CD14-positive monocyte (primary cell): ENCODE measurements around the gene TOGARAM2. TPM values are rescaled to one million over a fixed set of nuclear protein-coding genes. Genes with fewer than 3 reads are reported as not detected.

ENCODE experiments used
- DNase-seq, 3 donors: peaks; one replicate each; pipeline ENCODE4 v3.0.0-alpha.2; 2011 to 2022
- H2AFZ ChIP-seq: 2 replicates; pipeline ENCODE4 v1.6.0; 2012; ENCODE audit warnings: mild to moderate bottlenecking, low read depth, low read length, inconsistent platforms; ENCODE audit not compliant: insufficient read depth, poor library complexity, severe bottlenecking
- H3K27ac ChIP-seq, 2 donors: 1 replicate in 1 of 2; 2 replicates in 1 of 2; pipeline ENCODE4 v1.5.1; 2012 to 2013; ENCODE audit warnings: low read length in 2 of 2, control low read depth in 1 of 2, inconsistent platforms in 1 of 2, low read depth in 1 of 2, mild to moderate bottlenecking in 1 of 2
- H3K27me3 ChIP-seq, 2 donors: one replicate each; pipeline versions ENCODE4 v1.6.0 to v1.6.1; 2011 to 2013; ENCODE audit warnings: low read length in 2 of 2; ENCODE audit not compliant: control insufficient read depth in 2 of 2, insufficient read depth in 2 of 2
- H3K36me3 ChIP-seq, 2 donors: replicated peaks in 1 of 2; 1 replicate in 1 of 2; 2 replicates in 1 of 2; pipeline versions ENCODE4 v1.5.1 to v1.6.1; 2012 to 2013; ENCODE audit warnings: low read length in 2 of 2, control low read depth in 1 of 2, inconsistent platforms in 1 of 2, mild to moderate bottlenecking in 1 of 2; ENCODE audit not compliant: insufficient read depth in 2 of 2, control insufficient read depth in 1 of 2
- H3K4me1 ChIP-seq, 2 donors: 1 replicate in 1 of 2; 2 replicates in 1 of 2; pipeline versions ENCODE4 v1.5.1 to v1.6.1; 2012 to 2013; ENCODE audit warnings: low read length in 2 of 2, control low read depth in 1 of 2, inconsistent platforms in 1 of 2, mild to moderate bottlenecking in 1 of 2, moderate library complexity in 1 of 2; ENCODE audit not compliant: insufficient read depth in 2 of 2, control insufficient read depth in 1 of 2
- H3K4me2 ChIP-seq: replicated peaks from 2 replicates; pipeline ENCODE3; 2012; ENCODE audit warnings: low read length, moderate library complexity, mild to moderate bottlenecking; ENCODE audit not compliant: poor library complexity, severe bottlenecking; ENCODE audit errors: extremely low read depth
- H3K4me3 ChIP-seq, 3 experiments: fragments of 200-600 bp in 1 of 3; sonication (generic) in 1 of 3; replicated peaks in 1 of 3; 1 replicate in 2 of 3; 2 replicates in 1 of 3; pipeline ENCODE4 v1.5.1; 2011 to 2013; ENCODE audit warnings: low read length in 3 of 3, mild to moderate bottlenecking in 3 of 3, control low read depth in 2 of 3, low read depth in 2 of 3, inconsistent platforms in 1 of 3, moderate library complexity in 1 of 3
- H3K79me2 ChIP-seq: 2 replicates; pipeline ENCODE4 v1.6.0; 2012; ENCODE audit warnings: mild to moderate bottlenecking, control low read depth, inconsistent platforms, low read length, moderate library complexity; ENCODE audit not compliant: insufficient read depth
- H3K9ac ChIP-seq: 2 replicates; pipeline ENCODE4 v1.6.0; 2017; ENCODE audit warnings: low read length, mild to moderate bottlenecking; ENCODE audit not compliant: insufficient read depth, poor library complexity, severe bottlenecking
- H3K9me3 ChIP-seq, 2 donors: replicated peaks in 1 of 2; 1 replicate in 1 of 2; 2 replicates in 1 of 2; pipeline versions ENCODE4 v1.5.1 to v1.6.1; 2012 to 2013; ENCODE audit warnings: low read length in 2 of 2, control low read depth in 1 of 2; ENCODE audit not compliant: control insufficient read depth in 1 of 2, insufficient read depth in 1 of 2
- H4K20me1 ChIP-seq: 2 replicates; pipeline ENCODE4 v1.6.0; 2012; ENCODE audit warnings: mild to moderate bottlenecking, low read length, control low read depth, moderate library complexity; ENCODE audit not compliant: insufficient read depth
- H3K27ac Mint-ChIP-seq, 7 donors: one replicate each; pipeline ENCODE4 v1.8.0; 2020; ENCODE audit warnings: mild to moderate bottlenecking in 7 of 7, mixed read lengths in 7 of 7, moderate library complexity in 6 of 7, inconsistent platforms in 2 of 7
- H3K27me3 Mint-ChIP-seq, 3 donors: one replicate each; pipeline ENCODE4 v1.8.0; 2021 to 2022; ENCODE audit warnings: low read depth in 3 of 3, mild to moderate bottlenecking in 3 of 3, mixed read lengths in 3 of 3, moderate library complexity in 3 of 3, inconsistent platforms in 1 of 3
- H3K36me3 Mint-ChIP-seq, 2 donors: one replicate each; pipeline ENCODE4 v1.8.0; 2020; ENCODE audit warnings: mixed read lengths in 2 of 2, inconsistent platforms in 1 of 2, mild to moderate bottlenecking in 1 of 2
- H3K4me1 Mint-ChIP-seq: one replicate; pipeline ENCODE4 v1.8.0; 2020; ENCODE audit warnings: mild to moderate bottlenecking, mixed read lengths
- H3K4me3 Mint-ChIP-seq, 2 donors: one replicate each; pipeline ENCODE4 v1.8.0; 2020; ENCODE audit warnings: mild to moderate bottlenecking in 2 of 2, mixed read lengths in 2 of 2, moderate library complexity in 1 of 2
- H3K9me3 Mint-ChIP-seq, 7 donors: one replicate each; pipeline ENCODE4 v1.8.0; 2020 to 2022; ENCODE audit warnings: mixed read lengths in 7 of 7, mild to moderate bottlenecking in 6 of 7, moderate library complexity in 6 of 7, inconsistent platforms in 2 of 7
- CTCF ChIP-seq: fragments of 200-600 bp; IDR thresholded peaks from one replicate; pipeline ENCODE4 v1.8.0; 2022; ENCODE audit warnings: antibody characterized with exemption, mild to moderate bottlenecking
- WGBS: methylation state at CpG from one replicate; pipeline ENCODE4 v1.1.5; 2013; ENCODE audit warnings: missing lambda C conversion rate; ENCODE audit not compliant: insufficient coverage; 5-methylcytosine and 5-hydroxymethylcytosine counted together
- intact Hi-C, 2 donors: fragments of 100-400 bp; cut with micrococcal nuclease; formaldehyde crosslinking; loops; one replicate each; pipeline versions ENCODE4 v1.15.0 to v1.15.1; 2023
- polyA plus RNA-seq, 3 donors: library from polyadenylated mRNA; depleted of rRNA in 1 of 3; unstranded in 2 of 3; stranded (reverse) in 1 of 3; fragments of 300-500 nt in 2 of 3; fragments of >200 nt in 1 of 3; fragmentation: Illumina TruSeq in 2 of 3; gene quantifications; 1 replicate in 2 of 3; 2 replicates in 1 of 3; pipeline ENCODE4 v1.2.3, GENCODE V29; 2012 to 2021

Gene TOGARAM2
- polyA plus RNA-seq, 3 donors, result 0.23 to 5.5 TPM; not detected in 1

- H3K27ac ChIP-seq, result no peak overlapping the region
- no peak overlapping the region for H3K27ac Mint-ChIP-seq
- H4K20me1 ChIP-seq, result no peaks in the 10 kb centered on the region
- H3K4me1 Mint-ChIP-seq, result peaks cover 28% of the 10 kb centered on the region
- WGBS, result 84% methylated on average over 9 of the region's 9 CpGs
- no peak overlapping the region for H3K9ac ChIP-seq
- H3K4me3 Mint-ChIP-seq, result no peak overlapping the region
- no peaks in the 10 kb centered on the region for H3K36me3 ChIP-seq
- no peaks in the 10 kb centered on the region for H3K36me3 Mint-ChIP-seq
- H3K79me2 ChIP-seq, result no peaks in the 10 kb centered on the region
- H2AFZ ChIP-seq, result no peak overlapping the region
- no peaks in the 10 kb centered on the region for H3K9me3 Mint-ChIP-seq
- H3K4me3 ChIP-seq, result no peak overlapping the region
- H3K4me1 ChIP-seq, result peaks cover 21 to 27% of the 10 kb centered on the region in 2 donors
- no peak for TF ChIP-seq CTCF
- H3K27me3 Mint-ChIP-seq, result peaks cover 5 to 18% (median 12%) of the 10 kb centered on the region in 3 donors
- no peak for DNase-seq
- H3K9me3 ChIP-seq, result no peaks in the 10 kb centered on the region
- no peak overlapping the region for H3K4me2 ChIP-seq
- intact Hi-C loops, result no loop called here
- H3K27me3 ChIP-seq, result peaks cover 0 to 2% of the 10 kb centered on the region in 2 donors
Measured at GRCh38 chr2:29009270-29009669, 28.2 kb downstream of the TOGARAM2 start.

DNA sequence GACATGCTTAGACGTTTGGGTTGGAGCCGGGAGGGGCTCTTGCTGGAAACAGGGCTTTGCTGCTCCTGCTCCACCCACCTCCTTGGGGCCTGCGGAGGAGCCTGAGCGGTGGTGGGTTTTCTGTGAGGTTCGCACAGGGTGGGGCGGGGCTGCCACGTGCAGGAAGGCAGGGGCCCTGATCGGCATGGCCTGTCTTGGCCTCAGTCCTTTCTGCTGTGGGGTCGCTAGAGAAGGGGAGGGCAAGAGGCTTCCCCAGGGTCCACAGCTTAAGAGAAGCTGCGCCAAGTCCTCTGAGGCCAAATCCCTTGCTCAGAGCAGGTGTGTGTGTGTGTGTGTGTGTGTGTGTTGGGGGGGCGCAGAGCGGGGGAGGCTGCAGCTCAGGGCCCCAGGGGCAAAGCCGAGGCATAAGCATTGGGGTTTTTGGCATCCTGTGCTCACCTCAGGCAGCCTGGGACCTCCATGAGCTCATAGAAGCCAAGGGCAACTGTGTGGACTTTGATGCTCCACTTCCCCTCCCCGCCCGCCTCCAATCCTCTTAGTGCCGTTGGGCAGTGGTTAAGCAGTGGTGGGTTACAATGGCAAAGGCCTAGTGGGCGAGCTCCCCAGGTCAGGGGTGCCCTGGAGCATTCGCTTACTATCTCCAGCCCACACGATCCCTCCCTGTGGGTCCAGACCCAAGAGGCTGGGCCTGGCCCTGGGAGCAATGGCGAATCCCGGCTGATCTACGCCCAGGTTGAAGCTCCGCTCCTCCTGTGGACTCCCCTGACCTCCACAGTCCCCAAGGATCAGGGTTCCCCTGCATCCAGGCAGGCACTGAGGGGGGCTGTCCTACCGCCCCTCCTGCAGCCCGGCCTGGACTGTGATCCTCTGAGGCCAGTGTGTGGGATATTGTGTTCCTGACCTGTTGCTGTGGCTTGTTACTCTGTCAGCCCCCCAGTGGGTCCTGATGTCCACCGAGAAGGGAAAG is 28.9 kb downstream of the TOGARAM2 start:
- peak in 1 of 3 donors; percentile 0 for DNase-seq
- H3K9me3 Mint-ChIP-seq, result no peaks in the 10 kb centered on the region
- peaks cover 29 to 34% of the 10 kb centered on the region in 2 donors for H3K4me1 ChIP-seq
- intact Hi-C loops, result loop anchor here in 1 of 2 donors (10.0 kb wide), 2 partner anchors 45 to 105 kb away; partner anchors contain the start of gene CLIP4
- peaks cover 5 to 21% (median 12%) of the 10 kb centered on the region in 3 donors for H3K27me3 Mint-ChIP-seq
- no peak overlapping the region for H3K27ac ChIP-seq
- H2AFZ ChIP-seq, result no peak overlapping the region
- H3K4me1 Mint-ChIP-seq, result peaks cover 35% of the 10 kb centered on the region
- peak overlapping the region in 2 of 7 donors; percentile 55 to 71 for H3K27ac Mint-ChIP-seq
- no peak overlapping the region for H3K9ac ChIP-seq
- H3K36me3 Mint-ChIP-seq, result no peaks in the 10 kb centered on the region
- H3K79me2 ChIP-seq, result no peaks in the 10 kb centered on the region
- H3K36me3 ChIP-seq, result no peaks in the 10 kb centered on the region
- H3K4me3 ChIP-seq, result no peak overlapping the region
- no peak overlapping the region for H3K4me3 Mint-ChIP-seq
- no peaks in the 10 kb centered on the region for H3K9me3 ChIP-seq
- TF ChIP-seq CTCF, result no peak
- H3K4me2 ChIP-seq, result no peak overlapping the region
- no peaks in the 10 kb centered on the region for H4K20me1 ChIP-seq
- H3K27me3 ChIP-seq, result peaks cover 0 to 2% of the 10 kb centered on the region in 2 donors
- 87% methylated on average over 19 of the region's 26 CpGs for WGBS
